Activated CD4-positive, alpha-beta T cell treated with anti-CD3 and anti-CD28 coated beads, Interleukin-2, amount 50 U/mL, for 16 hours (primary cell): ENCODE measurements around the gene UFSP1.
A peak's percentile ranks its signal among the peaks of the same experiment; 100 is the strongest.

Source experiments
- DNase-seq: peaks from one replicate; pipeline ENCODE4 v3.0.0-alpha.2; 2020

The UFSP1 gene

GRCh38 chr7:100880645-100881044, 8.9 kb downstream of the UFSP1 start:
- DNase-seq = no peak

- no peak for DNase-seq
Measured at GRCh38 chr7:100879685-100880261, 9.7 kb downstream of the UFSP1 start.

DNA sequence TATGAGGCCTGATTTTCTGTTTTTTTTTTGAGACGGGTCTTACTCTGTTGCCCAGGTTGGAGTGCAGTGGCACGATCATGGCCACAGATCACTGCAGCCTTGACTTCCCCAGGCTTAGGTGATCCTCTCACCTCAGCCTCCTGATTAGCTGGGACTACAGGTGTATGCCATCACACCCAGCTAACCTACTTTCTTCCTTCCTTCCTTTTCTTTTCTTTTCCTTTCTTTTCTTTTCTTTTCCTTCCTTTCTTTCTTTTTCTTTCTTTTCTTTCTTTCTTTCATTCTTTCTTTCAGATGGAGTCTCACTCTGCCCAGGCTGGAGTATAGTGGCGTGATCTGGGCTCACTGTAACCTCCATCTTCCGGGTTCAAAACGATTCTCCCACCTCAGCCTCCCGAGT, 10.8 kb downstream of the UFSP1 start:
- no peak for DNase-seq

DNA sequence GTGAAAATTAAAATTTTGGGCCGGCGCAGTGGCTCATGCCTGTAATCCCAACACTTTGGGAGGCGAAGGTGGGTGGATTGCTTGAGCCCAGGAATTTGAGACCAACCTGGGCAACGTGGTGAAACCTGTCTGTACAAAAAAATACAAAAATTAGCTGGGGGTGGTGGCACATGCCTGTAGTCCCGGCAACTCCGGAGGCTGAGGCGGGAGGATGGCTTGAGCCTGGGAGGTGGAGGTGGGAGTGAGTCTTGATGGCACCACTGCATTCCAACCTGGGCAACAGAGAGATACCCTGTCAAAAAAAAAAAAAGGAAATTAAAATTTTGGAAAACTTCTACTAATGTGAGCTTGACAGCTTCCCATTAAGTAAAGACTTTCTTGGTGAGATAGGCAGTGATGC, 11.5 kb downstream of the UFSP1 start:
- no peak for DNase-seq

GRCh38 chr7:100875356-100875751, 14.2 kb downstream of the UFSP1 start:
- peak; percentile 35 for DNase-seq

DNA sequence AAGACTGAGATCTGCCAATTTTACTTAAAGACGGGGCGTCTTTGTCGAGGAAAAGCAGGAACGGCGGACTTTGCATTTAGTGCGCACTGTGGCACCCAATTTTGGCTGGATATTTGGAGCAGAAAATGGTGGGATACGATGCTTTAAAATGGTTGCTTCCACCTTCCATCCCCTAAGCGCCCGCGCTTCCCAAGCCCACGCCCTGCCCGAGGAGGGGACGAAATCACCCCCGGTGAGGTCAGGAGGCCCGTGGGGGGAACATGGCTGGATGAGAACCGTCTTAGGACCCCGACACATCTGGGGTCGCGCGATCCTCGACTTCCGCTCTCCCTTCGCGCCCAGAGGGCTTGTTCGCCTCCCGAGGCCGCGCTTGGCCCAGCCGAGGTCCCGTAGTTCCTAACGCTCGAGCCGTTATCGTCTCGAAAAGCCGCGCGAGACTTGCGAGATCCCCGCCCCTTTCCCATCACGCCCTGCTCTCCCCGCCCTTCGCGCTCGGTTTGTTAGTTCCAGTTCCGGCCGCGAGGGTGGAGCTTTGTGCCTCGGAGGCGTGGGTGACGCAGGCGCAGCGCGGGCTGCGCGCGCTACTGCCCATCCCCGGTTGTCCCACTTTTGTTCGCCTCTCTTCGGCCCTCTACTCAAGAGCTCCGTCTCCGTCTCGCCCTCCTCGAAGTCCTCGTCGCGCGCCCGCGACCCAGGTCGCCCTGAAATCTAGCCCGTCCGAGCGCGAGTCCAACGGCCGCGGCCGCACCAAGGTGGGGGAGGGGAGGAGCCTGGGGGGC, 14.7 kb downstream of the UFSP1 start, which contains the start of gene SRRT:
Gene SRRT, plus strand, starts transcription at position 527 of the 779 bp plus-strand sequence. CDS start 488 bp downstream, outside the sequence.
- peak; percentile 99 for DNase-seq

DNA sequence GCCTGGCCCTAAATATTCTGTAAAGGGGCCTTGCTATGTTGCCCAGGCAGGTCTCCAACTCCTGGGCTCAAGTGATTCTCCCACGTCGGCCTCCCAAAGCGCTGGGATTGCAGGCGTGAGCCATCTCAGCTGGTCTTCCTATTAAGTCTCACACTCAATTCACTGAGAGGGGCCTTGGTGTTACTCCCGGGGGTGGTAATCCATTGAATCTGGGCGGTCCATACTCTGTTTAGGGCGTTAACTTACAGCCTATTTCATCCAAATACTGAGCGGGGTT, 15.3 kb downstream of the UFSP1 start:
- DNase-seq = no peak

GRCh38 chr7:100873599-100874299, 15.8 kb downstream of the UFSP1 start:
- no peak for DNase-seq

DNA sequence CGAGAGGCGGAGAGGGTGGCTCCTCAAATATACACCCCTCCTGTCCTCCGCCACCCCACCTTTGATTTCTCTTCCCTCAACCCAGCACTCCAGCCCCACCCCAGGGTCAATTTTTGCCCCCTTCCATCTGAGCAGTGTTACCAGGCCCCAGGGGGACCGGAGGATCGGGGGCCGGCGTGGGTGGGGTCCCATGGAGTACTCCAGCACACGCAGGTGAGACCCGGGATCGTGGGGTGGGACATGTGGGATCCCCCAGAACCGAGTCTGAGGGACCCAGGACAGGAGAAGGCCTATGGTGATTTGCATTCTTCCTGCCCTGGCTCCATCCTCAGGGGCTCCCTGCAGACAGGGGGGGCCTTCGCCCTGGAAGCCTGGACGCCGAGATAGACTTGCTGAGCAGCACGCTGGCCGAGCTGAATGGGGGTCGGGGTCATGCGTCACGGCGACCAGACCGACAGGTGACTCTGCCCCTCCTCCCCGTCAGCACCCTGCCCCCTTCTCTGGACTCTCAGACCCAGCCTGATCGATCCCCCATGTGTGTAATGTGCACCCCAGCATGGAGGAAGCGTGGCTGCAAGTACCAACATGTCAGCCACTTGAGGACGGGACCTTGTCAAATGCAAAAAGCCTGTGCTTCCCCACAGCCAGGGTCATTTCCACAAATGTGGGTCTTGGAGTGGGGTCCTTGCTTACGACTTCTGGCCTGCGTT, 21.6 kb downstream of the UFSP1 start:
- DNase-seq = no peak

DNA sequence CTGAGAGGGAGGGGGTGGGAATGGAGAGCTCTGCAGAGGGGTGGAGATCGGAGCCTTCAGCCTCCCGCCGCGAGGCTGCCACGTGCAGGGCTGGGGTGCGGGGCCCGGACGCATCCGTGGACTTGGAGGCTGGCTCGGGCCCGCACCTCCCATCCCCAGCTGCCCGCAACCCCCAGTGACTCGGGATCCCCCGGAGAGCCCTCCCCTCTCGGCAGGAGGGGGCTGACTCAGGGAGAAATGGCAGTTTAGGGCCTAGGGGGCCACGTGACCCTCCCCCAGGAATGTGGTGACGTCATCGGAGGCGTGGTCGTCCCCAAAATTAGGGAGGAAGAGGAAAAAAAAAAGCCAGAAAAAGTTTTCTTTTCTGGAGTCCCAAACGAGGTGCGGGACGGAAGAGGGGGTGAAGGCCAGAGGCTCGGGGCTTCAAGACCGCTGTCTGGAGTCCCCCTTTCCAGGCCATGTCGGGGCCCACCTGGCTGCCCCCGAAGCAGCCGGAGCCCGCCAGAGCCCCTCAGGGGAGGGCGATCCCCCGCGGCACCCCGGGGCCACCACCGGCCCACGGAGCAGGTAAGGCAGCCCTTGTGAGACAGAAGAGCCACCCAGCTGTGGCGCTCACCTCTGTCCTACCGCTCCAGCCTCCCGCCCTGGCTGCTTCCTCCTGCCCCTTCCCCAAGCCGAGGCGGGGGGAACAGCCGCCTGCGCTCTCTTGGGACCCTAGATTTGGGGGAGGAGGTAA, 22.3 kb downstream of the UFSP1 start, which contains the start of gene TRIP6:
Gene TRIP6, plus strand, starts transcription at position 348 of the 736 bp plus-strand sequence. Its CDS starts 111 bp downstream, at position 459.
- DNase-seq = peak; percentile 72

- no peak for DNase-seq
Measured at GRCh38 chr7:100866729-100867039, 22.8 kb downstream of the UFSP1 start.

DNA sequence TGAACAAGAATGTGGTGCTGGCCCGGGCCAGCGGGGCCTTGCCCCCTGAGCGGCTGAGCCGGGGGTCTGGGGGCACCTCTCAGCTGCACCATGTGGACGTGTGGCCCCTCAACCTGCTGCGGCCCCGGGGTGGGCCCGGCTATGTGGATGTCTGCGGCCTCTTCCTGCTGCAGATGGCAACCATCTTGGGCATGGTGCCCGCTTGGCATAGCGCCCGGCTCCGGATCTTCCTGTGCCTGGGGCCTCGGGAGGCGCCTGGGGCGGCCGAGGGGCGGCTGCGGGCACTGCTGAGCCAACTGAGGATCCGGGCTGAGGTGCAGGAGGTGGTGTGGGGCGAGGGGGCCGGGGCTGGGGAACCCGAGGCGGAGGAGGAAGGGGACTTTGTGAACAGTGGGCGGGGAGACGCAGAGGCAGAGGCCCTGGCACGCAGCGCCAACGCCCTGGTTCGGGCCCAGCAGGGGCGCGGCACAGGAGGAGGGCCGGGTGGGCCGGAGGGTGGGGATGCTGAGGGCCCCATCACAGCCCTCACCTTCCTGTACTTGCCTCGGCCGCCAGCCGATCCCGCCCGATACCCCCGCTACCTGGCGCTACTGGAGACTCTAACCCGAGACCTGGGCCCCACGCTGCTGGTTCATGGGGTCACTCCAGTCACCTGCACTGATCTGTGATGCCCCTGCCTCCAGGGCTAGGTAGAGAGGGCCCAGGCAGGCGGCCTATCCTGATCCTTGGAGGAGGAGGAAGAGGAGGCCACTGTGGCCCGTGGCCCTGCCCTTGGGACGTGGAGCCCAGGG, 23.4 kb downstream of the UFSP1 start:
- peak; percentile 40 for DNase-seq

DNA sequence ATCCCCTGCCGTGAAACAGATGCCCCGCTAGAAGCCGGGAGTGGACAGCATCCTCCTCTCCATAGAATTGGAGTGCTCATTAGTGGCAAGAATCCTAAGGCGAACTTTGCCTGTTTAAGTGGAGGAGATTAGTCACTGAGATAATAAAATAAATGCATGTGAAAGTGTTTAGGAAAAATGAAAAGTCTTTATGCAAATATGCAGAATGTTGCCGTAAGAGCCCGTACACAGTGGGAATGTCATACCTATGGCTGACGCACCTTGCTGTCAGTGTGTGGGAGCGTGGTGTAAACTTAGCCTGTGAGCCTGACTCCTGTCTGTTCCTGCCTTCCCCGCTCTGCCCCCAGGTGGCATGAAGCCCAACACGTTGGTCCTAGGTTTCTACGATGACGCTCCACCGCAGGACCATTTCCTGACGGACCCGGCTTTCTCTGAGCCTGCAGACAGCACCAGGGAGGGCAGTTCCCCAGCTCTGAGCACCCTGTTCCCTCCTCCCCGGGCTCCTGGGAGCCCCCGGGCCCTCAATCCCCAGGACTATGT, 24.1 kb downstream of the UFSP1 start:
- no peak for DNase-seq

DNA sequence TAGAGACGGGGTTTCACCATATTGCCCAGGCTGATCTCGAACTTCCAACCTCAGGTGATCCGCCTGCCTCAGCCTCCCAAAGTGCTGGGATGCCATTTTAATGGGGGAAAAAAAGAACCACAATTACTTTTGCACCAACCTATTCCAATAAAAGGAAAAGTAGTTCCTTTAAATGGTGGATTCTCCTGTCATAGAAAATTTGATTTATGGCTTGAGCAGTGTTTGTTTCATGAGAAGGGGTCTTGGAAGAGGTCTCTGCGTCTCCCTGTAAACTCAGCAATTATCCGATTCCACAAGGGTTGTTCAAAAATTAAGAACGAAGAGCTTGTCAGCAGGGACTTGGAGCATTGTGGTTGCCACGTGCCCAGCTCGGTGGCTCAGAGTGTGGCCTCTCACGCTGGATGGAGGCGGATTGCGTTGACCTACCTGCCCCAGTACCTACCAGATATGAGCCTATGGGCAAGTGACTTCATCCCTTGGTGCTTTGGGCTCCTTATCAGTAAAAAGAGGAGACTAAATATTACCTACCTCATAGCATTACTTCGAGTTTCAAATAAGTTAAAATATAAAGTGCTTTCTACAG, 25.2 kb downstream of the UFSP1 start:
- DNase-seq = no peak

DNA sequence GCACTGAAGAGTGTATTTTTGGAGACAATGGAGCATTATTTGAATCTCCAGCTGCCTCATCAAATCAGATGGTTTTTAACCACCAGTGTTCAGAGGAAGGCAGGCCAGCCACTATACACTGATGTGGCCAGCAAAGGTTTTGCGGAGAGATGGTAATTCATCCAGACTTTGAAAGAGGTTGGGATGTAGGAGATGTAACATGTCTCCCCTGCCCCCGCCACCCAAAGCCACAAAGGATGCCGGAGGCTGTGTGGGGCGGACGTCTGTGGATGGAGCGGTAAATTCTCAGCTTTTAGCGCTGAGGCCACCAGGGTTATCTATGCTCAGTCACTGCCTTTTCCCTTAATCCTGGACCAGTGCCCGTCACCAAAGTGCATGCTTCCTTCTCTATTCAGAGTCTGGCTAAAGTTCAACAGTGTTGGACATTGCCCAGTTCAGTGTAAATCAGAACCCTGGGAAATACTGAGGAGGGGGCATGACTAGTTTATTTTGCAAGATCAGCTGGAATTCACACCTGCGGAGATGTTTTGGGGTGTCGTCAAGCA, 26.0 kb downstream of the UFSP1 start:
- DNase-seq = no peak

DNA sequence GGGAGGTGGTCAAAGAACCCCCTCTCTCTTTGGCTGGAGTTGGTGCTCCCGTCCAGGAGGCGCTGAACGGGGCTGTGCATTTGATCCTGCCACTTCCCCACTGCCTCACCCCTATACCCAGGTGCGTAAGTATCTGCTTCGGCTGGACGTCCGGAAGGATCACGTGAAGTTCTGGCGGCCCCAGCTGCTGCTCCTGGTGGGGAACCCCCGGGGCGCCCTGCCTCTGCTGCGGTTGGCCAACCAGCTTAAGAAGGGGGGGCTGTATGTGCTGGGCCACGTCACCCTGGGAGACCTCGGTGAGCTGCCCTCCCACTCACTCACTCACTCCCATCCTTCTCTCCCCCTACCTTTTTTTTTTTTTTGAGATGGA, 27.9 kb downstream of the UFSP1 start:
- no peak for DNase-seq

- DNase-seq = no peak
Measured at GRCh38 chr7:100860702-100861615, 28.6 kb downstream of the UFSP1 start.

GRCh38 chr7:100859856-100860255, 29.7 kb downstream of the UFSP1 start:
- DNase-seq = no peak

DNA sequence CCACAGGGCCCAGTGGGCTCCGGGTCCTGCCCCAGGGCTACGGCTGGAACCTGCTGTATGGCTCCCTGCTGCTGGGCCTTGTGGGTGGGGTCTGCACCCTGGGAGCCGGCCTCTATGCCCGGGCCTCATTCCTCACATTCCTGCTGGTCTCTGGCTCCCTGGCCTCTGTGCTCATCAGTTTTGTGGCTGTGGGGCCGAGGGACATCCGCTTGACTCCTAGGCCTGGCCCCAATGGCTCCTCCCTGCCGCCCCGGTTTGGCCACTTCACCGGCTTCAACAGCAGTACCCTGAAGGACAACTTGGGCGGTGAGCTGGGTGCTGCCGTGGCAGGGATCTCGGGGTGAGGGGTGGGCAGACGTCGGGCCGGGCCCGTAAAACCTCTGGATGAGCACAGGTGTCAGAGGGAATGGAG, 32.6 kb downstream of the UFSP1 start:
- no peak for DNase-seq

- no peak for DNase-seq
Measured at GRCh38 chr7:100855515-100855914, 34.0 kb downstream of the UFSP1 start.
